Hematopoietic multipotent progenitor cell treated with erythropoietin and hydrocortisone succinate and interleukin-3 and kit ligand, for 8 days (in vitro differentiated cells): ENCODE results near the gene SGCD.
"Not testable (repeated sequence)": the region's sequence is repeated elsewhere in the genome, so short reads cannot be mapped to it uniquely, and the experiment has no call there.

Experiments
- DNase-seq: peaks from one replicate; pipeline ENCODE4 v3.0.0-alpha.2; 2015

SGCD gene

GRCh38 chr5:156664832-156665231 lies 337.9 kb downstream of the SGCD start:
- not testable (repeated sequence) for DNase-seq

GRCh38 chr5:156666686-156667085 lies 339.7 kb downstream of the SGCD start:
- not testable (repeated sequence) for DNase-seq

GRCh38 chr5:156667616-156668015 lies 340.7 kb downstream of the SGCD start:
- DNase-seq: no peak

- no peak for DNase-seq
Observed at GRCh38 chr5:156669416-156669815, 342.5 kb downstream of the SGCD start.

GRCh38 chr5:156670615-156671014 lies 343.7 kb downstream of the SGCD start:
- DNase-seq: no peak

- DNase-seq: no peak
Observed at GRCh38 chr5:156675395-156675794, 348.4 kb downstream of the SGCD start.

- DNase-seq: no peak
Observed at GRCh38 chr5:156677963-156678362, 351.0 kb downstream of the SGCD start.

- no peak for DNase-seq
Observed at GRCh38 chr5:156678484-156678883, 351.5 kb downstream of the SGCD start.

- DNase-seq: no peak
Observed at GRCh38 chr5:156680831-156681230, 353.9 kb downstream of the SGCD start.

- DNase-seq: no peak
Observed at GRCh38 chr5:156681265-156681664, 354.3 kb downstream of the SGCD start.

GRCh38 chr5:156682971-156683370 lies 356.0 kb downstream of the SGCD start:
- DNase-seq: no peak

- no peak for DNase-seq
Observed at GRCh38 chr5:156683509-156683908, 356.5 kb downstream of the SGCD start.

- DNase-seq: no peak
Observed at GRCh38 chr5:156684216-156684615, 357.3 kb downstream of the SGCD start.

GRCh38 chr5:156685481-156685880 lies 358.5 kb downstream of the SGCD start:
- DNase-seq: no peak

- DNase-seq: no peak
Observed at GRCh38 chr5:156686380-156686779, 359.4 kb downstream of the SGCD start.

GRCh38 chr5:156686796-156687195 lies 359.8 kb downstream of the SGCD start:
- no peak for DNase-seq

GRCh38 chr5:156687514-156687913 lies 360.6 kb downstream of the SGCD start:
- no peak for DNase-seq

GRCh38 chr5:156691572-156691971 lies 364.6 kb downstream of the SGCD start:
- no peak for DNase-seq

GRCh38 chr5:156693113-156693512 lies 366.1 kb downstream of the SGCD start:
- DNase-seq: no peak

- no peak for DNase-seq
Observed at GRCh38 chr5:156694598-156694997, 367.6 kb downstream of the SGCD start.

- no peak for DNase-seq
Observed at GRCh38 chr5:156695774-156696173, 368.8 kb downstream of the SGCD start.

- DNase-seq: no peak
Observed at GRCh38 chr5:156698323-156698722, 371.4 kb downstream of the SGCD start.

- no peak for DNase-seq
Observed at GRCh38 chr5:156699147-156699546, 372.2 kb downstream of the SGCD start.

GRCh38 chr5:156704139-156704538 lies 377.2 kb downstream of the SGCD start:
- no peak for DNase-seq

GRCh38 chr5:156706631-156707030 lies 379.7 kb downstream of the SGCD start:
- DNase-seq: no peak

GRCh38 chr5:156707750-156708149 lies 380.8 kb downstream of the SGCD start:
- DNase-seq: no peak
